Measurements from ENCODE around the gene ROR1.

DNA sequence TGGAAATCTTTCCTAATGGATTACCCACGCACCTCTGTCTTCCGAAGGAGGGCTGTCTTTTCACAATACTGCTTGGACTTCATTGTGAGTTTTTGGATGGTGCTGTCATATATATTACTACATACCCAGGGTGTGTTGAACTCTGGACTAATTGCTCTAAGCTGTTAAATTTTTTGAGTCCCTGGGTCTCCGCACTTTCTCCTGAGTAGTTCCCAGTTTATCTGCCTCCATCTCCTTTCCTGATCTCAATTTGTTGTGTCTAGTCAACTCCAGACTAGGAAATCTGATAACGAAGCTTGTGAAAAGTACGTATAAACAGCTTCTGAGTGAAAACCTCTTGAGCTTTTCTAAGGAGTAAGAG is 211.1 kb downstream of the ROR1 start:
- TF ChIP-seq POLR2A (IDR thresholded peaks at IDR 0.05; ENCODE audit: low read depth) (no peak), POLR2AphosphoS5 (IDR thresholded peaks at IDR 0.05) (no peak)
- TF ChIP-seq, protein P1, sequence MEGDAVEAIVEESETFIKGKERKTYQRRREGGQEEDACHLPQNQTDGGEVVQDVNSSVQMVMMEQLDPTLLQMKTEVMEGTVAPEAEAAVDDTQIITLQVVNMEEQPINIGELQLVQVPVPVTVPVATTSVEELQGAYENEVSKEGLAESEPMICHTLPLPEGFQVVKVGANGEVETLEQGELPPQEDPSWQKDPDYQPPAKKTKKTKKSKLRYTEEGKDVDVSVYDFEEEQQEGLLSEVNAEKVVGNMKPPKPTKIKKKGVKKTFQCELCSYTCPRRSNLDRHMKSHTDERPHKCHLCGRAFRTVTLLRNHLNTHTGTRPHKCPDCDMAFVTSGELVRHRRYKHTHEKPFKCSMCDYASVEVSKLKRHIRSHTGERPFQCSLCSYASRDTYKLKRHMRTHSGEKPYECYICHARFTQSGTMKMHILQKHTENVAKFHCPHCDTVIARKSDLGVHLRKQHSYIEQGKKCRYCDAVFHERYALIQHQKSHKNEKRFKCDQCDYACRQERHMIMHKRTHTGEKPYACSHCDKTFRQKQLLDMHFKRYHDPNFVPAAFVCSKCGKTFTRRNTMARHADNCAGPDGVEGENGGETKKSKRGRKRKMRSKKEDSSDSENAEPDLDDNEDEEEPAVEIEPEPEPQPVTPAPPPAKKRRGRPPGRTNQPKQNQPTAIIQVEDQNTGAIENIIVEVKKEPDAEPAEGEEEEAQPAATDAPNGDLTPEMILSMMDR (IDR thresholded peaks at IDR 0.05) = no peak
